KBM-7 (cell line): ENCODE data around the gene WDR4.
"Not testable (repeated sequence)": the region's sequence is repeated elsewhere in the genome, so short reads cannot be mapped to it uniquely, and the experiment has no call there.

Source experiments
- DNase-seq: peaks from one replicate; pipeline ENCODE4 v3.0.0-alpha.2; 2015
- in situ Hi-C: fragments of 300-500 bp; cut with MboI; formaldehyde crosslinking; loops from 2 replicates; pipeline ENCODE4 v1.14.3; 2020; ENCODE audit warnings: low sequenced_read_pairs, low pct_unique_long_range_greater_than_20kb, mixed read lengths

Gene WDR4

GRCh38 chr21:42832321-42832630 is 47.1 kb downstream of the WDR4 start:
- DNase-seq = not testable (repeated sequence)
- in situ Hi-C loops = loop anchor here (25.0 kb wide), 1 partner anchor 245 kb away; no protein-coding TSS in a partner anchor

GRCh38 chr21:42830456-42831455 is 48.6 kb downstream of the WDR4 start:
- peak; percentile 53 for DNase-seq
- in situ Hi-C loops = loop anchor here (25.0 kb wide), 1 partner anchor 243 kb away; no protein-coding TSS in a partner anchor

GRCh38 chr21:42829954-42830353 is 49.4 kb downstream of the WDR4 start:
- in situ Hi-C loops = loop anchor here (25.0 kb wide), 1 partner anchor 243 kb away; no protein-coding TSS in a partner anchor
- DNase-seq = no peak

GRCh38 chr21:42829417-42829816 is 49.9 kb downstream of the WDR4 start:
- DNase-seq = no peak
- in situ Hi-C loops = loop anchor here (25.0 kb wide), 1 partner anchor 242 kb away; no protein-coding TSS in a partner anchor

- DNase-seq = no peak
- in situ Hi-C loops = loop anchor here (25.0 kb wide), 1 partner anchor 240 kb away; no protein-coding TSS in a partner anchor
These were observed 51.8 kb downstream of the WDR4 start for GRCh38 chr21:42827588-42827987.

GRCh38 chr21:42820616-42821465 is 58.5 kb downstream of the WDR4 start:
- in situ Hi-C loops = no loop called here
- DNase-seq = no peak

GRCh38 chr21:42819861-42820615 is 59.3 kb downstream of the WDR4 start:
- DNase-seq = no peak
- in situ Hi-C loops = no loop called here

- in situ Hi-C loops = no loop called here
- DNase-seq = peak; percentile 50
These were observed 61.0 kb downstream of the WDR4 start for GRCh38 chr21:42818328-42818749.

- in situ Hi-C loops = no loop called here
- no peak for DNase-seq
These were observed 64.1 kb downstream of the WDR4 start for GRCh38 chr21:42815217-42815616.

- peak; percentile 27 for DNase-seq
- in situ Hi-C loops = not testable (repeated sequence)
These were observed 66.7 kb downstream of the WDR4 start for GRCh38 chr21:42812528-42813241.

GRCh38 chr21:42811960-42812359 is 67.4 kb downstream of the WDR4 start:
- in situ Hi-C loops = no loop called here
- DNase-seq = no peak

GRCh38 chr21:42809577-42810475 is 69.5 kb downstream of the WDR4 start:
- in situ Hi-C loops = no loop called here

GRCh38 chr21:42809171-42809570 is 70.2 kb downstream of the WDR4 start:
- DNase-seq = no peak
- in situ Hi-C loops = no loop called here

More at GRCh38 chr21:42809577-42810475, 69.5 kb downstream of the WDR4 start:
- DNase-seq = no peak

GRCh38 chr21:42807938-42808613 is 71.3 kb downstream of the WDR4 start:
- DNase-seq = no peak
- in situ Hi-C loops = no loop called here

- DNase-seq, in situ Hi-C loops: not testable (repeated sequence)
These were observed 71.9 kb downstream of the WDR4 start for GRCh38 chr21:42807293-42807895.

GRCh38 chr21:42806509-42807140 is 72.7 kb downstream of the WDR4 start:
- in situ Hi-C loops = no loop called here
- DNase-seq = no peak
